Effector CD4-positive, alpha-beta T cell (primary cell): ENCODE data around the gene AGGF1.
"Not testable (repeated sequence)": the region's sequence is repeated elsewhere in the genome, so short reads cannot be mapped to it uniquely, and the experiment has no call there.

Experiments used
- DNase-seq: peaks from one replicate; pipeline ENCODE4 v3.0.0-alpha.2; 2020

Gene AGGF1

GRCh38 chr5:77087484-77088261, 57.5 kb downstream of the AGGF1 start:
- no peak for DNase-seq

GRCh38 chr5:77095189-77095588, 65.0 kb downstream of the AGGF1 start:
- no peak for DNase-seq

- DNase-seq: no peak
Observed at GRCh38 chr5:77101298-77101697, 71.1 kb downstream of the AGGF1 start.

- no peak for DNase-seq
Observed at GRCh38 chr5:77102549-77102948, 72.3 kb downstream of the AGGF1 start.

- DNase-seq: no peak
Observed at GRCh38 chr5:77103457-77103856, 73.3 kb downstream of the AGGF1 start.

GRCh38 chr5:77104813-77105212, 74.6 kb downstream of the AGGF1 start:
- no peak for DNase-seq

- not testable (repeated sequence) for DNase-seq
Observed at GRCh38 chr5:77107035-77107434, 76.8 kb downstream of the AGGF1 start.
